ENCODE results near the gene GPR108. TPM values are rescaled to one million over a fixed set of nuclear protein-coding genes. Genes with fewer than 3 reads are reported as not detected.
"Not testable (repeated sequence)": the region's sequence is repeated elsewhere in the genome, so short reads cannot be mapped to it uniquely, and the experiment has no call there.

Gene GPR108
- total RNA-seq, 1 donor from 2014 or later, result 41.6 TPM

DNA sequence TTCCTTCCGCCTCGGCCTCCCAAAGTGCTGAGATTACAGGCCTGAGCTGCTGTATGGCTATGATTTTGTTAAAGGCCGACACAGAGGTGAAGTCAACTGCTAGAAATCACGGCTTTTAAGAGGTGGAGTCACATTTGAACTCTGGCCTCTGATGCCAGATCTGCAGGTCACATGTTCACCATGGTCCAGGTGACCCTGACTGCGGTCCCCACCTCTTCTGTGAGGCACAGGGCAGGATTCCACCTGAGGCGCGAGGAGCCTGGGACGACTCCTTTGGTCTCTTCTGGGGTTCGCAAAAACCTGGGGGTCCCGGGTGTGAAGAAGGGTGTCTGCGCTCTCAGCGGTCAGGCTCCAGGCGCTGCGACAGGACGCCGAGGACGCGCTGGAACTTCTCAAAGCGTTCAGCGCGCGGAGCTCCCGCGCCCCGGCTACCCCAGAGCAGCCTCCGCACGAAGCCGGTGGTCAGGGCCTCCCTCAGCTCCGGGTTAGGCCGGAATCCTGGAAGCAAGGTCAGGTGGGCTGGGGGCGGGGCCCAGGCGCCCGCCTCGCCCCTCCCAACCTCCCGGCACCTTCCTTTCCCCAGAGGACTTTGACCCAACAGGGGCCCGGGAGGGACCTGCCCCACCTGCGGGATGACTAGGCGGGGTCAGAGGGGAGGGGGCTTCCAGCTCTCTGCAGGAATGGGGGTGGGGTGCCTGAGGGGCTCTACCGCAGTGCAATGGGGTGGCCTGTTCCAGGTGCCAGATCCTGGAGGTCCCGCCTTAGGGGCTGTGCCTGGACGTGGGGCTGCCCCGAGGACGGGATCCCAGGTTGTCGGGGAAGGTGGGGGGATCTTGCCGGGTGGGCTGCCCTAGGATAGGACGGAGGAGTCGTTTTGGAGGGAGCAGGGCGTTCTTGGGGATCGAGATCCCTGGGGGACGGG, 15.1 kb upstream of the GPR108 start:
- no peak for DNase-seq (ENCODE audit: low read depth)
- Histone ChIP-seq H3K27me3 (ENCODE audit: insufficient read depth, low read length) (no peaks in the 10 kb centered on the region), H3K36me3 (ENCODE audit: insufficient read depth, low read length) (peaks cover 21% of the 10 kb centered on the region), H3K9me3 (ENCODE audit: insufficient read depth, low read depth, low read length) (no peaks in the 10 kb centered on the region), H3K27ac (ENCODE audit: low read depth, low read length) (no peak overlapping the region), H3K9ac (ENCODE audit: low read length) (no peak overlapping the region), H3K79me2 (ENCODE audit: insufficient read depth, low read length) (no peaks in the 10 kb centered on the region), H3K4me3 (ENCODE audit: insufficient read depth, low read depth, low read length) (no peak overlapping the region), H2AFZ (ENCODE audit: low read depth, low read length) (peak overlapping the region; percentile 67), H4K20me1 (ENCODE audit: insufficient read depth, low read length) (peaks cover 5% of the 10 kb centered on the region), H3K4me2 (ENCODE audit: low read length) (peak overlapping the region; percentile 87), H3K4me1 (ENCODE audit: insufficient read depth, low read length) (peaks cover 6% of the 10 kb centered on the region)
- no peak overlapping the region for H3K27ac Mint-ChIP-seq (ENCODE audit: unreplicated experiment)
- H3K36me3 Mint-ChIP-seq (ENCODE audit: low read depth, unreplicated experiment), result peaks cover 11% of the 10 kb centered on the region
- no peaks in the 10 kb centered on the region for H3K9me3 Mint-ChIP-seq (ENCODE audit: unreplicated experiment)
- no peak overlapping the region for H3K4me3 Mint-ChIP-seq (ENCODE audit: unreplicated experiment)
- no peak for TF ChIP-seq EZH2 (IDR thresholded peaks at IDR 0.05; ENCODE audit: insufficient read depth, low read length)
- no peak for TF ChIP-seq CTCF (IDR thresholded peaks at IDR 0.05; ENCODE audit: insufficient read depth, low read depth, low read length)
- H3K27me3 Mint-ChIP-seq (ENCODE audit: low read depth, unreplicated experiment), result no peaks in the 10 kb centered on the region
- FAIRE-seq, result no peak
- H3K4me1 Mint-ChIP-seq (ENCODE audit: low read depth, unreplicated experiment), result peaks cover 1% of the 10 kb centered on the region

GRCh38 chr19:6751189-6751588, 13.8 kb upstream of the GPR108 start:
- H3K4me1 ChIP-seq (ENCODE audit: insufficient read depth, low read length), result peaks cover 6% of the 10 kb centered on the region
- Mint-ChIP-seq H3K27me3 (ENCODE audit: low read depth, unreplicated experiment) (no peaks in the 10 kb centered on the region), H3K4me3 (ENCODE audit: unreplicated experiment) (no peak overlapping the region), H3K27ac (ENCODE audit: unreplicated experiment) (no peak overlapping the region), H3K9me3 (ENCODE audit: unreplicated experiment) (no peaks in the 10 kb centered on the region), H3K36me3 (ENCODE audit: low read depth, unreplicated experiment) (peaks cover 11% of the 10 kb centered on the region), H3K4me1 (ENCODE audit: low read depth, unreplicated experiment) (peaks cover 1% of the 10 kb centered on the region)
- FAIRE-seq, result no peak
- no peaks in the 10 kb centered on the region for H3K27me3 ChIP-seq (ENCODE audit: insufficient read depth, low read length)
- H3K9me3 ChIP-seq (ENCODE audit: insufficient read depth, low read depth, low read length), result no peaks in the 10 kb centered on the region
- H3K27ac ChIP-seq (ENCODE audit: low read depth, low read length), result no peak overlapping the region
- H4K20me1 ChIP-seq (ENCODE audit: insufficient read depth, low read length), result peaks cover 5% of the 10 kb centered on the region
- H3K9ac ChIP-seq (ENCODE audit: low read length), result no peak overlapping the region
- no peak overlapping the region for H3K4me2 ChIP-seq (ENCODE audit: low read length)
- peaks cover 28% of the 10 kb centered on the region for H3K36me3 ChIP-seq (ENCODE audit: insufficient read depth, low read length)
- TF ChIP-seq CTCF (IDR thresholded peaks at IDR 0.05; ENCODE audit: insufficient read depth, low read depth, low read length), result no peak
- no peak for TF ChIP-seq EZH2 (IDR thresholded peaks at IDR 0.05; ENCODE audit: insufficient read depth, low read length)
- no peak for DNase-seq (ENCODE audit: low read depth)
- no peaks in the 10 kb centered on the region for H3K79me2 ChIP-seq (ENCODE audit: insufficient read depth, low read length)
- no peak overlapping the region for H2AFZ ChIP-seq (ENCODE audit: low read depth, low read length)
- no peak overlapping the region for H3K4me3 ChIP-seq (ENCODE audit: insufficient read depth, low read depth, low read length)

- peaks cover 11% of the 10 kb centered on the region for H4K20me1 ChIP-seq (ENCODE audit: insufficient read depth, low read length)
- H3K79me2 ChIP-seq (ENCODE audit: insufficient read depth, low read length), result no peaks in the 10 kb centered on the region
- no peaks in the 10 kb centered on the region for H3K27me3 ChIP-seq (ENCODE audit: insufficient read depth, low read length)
- no peak overlapping the region for H3K27ac Mint-ChIP-seq (ENCODE audit: unreplicated experiment)
- H3K36me3 ChIP-seq (ENCODE audit: insufficient read depth, low read length), result peaks cover 30% of the 10 kb centered on the region
- no peak for FAIRE-seq
- no peak for DNase-seq (ENCODE audit: low read depth)
- peaks cover 3% of the 10 kb centered on the region for H3K9me3 Mint-ChIP-seq (ENCODE audit: unreplicated experiment)
- no peaks in the 10 kb centered on the region for H3K9me3 ChIP-seq (ENCODE audit: insufficient read depth, low read depth, low read length)
- H3K4me2 ChIP-seq (ENCODE audit: low read length), result no peak overlapping the region
- H3K4me3 Mint-ChIP-seq (ENCODE audit: unreplicated experiment), result no peak overlapping the region
- no peak overlapping the region for H3K4me3 ChIP-seq (ENCODE audit: insufficient read depth, low read depth, low read length)
- no peaks in the 10 kb centered on the region for H3K27me3 Mint-ChIP-seq (ENCODE audit: low read depth, unreplicated experiment)
- H3K9ac ChIP-seq (ENCODE audit: low read length), result no peak overlapping the region
- H3K4me1 ChIP-seq (ENCODE audit: insufficient read depth, low read length), result peaks cover 12% of the 10 kb centered on the region
- no peak overlapping the region for H3K27ac ChIP-seq (ENCODE audit: low read depth, low read length)
- TF ChIP-seq CTCF (IDR thresholded peaks at IDR 0.05; ENCODE audit: insufficient read depth, low read depth, low read length) (no peak), EZH2 (IDR thresholded peaks at IDR 0.05; ENCODE audit: insufficient read depth, low read length) (no peak)
- H2AFZ ChIP-seq (ENCODE audit: low read depth, low read length), result no peak overlapping the region
- peaks cover 14% of the 10 kb centered on the region for H3K36me3 Mint-ChIP-seq (ENCODE audit: low read depth, unreplicated experiment)
- H3K4me1 Mint-ChIP-seq (ENCODE audit: low read depth, unreplicated experiment), result peaks cover 8% of the 10 kb centered on the region
These were observed 12.7 kb upstream of the GPR108 start for GRCh38 chr19:6750062-6750461.

DNA sequence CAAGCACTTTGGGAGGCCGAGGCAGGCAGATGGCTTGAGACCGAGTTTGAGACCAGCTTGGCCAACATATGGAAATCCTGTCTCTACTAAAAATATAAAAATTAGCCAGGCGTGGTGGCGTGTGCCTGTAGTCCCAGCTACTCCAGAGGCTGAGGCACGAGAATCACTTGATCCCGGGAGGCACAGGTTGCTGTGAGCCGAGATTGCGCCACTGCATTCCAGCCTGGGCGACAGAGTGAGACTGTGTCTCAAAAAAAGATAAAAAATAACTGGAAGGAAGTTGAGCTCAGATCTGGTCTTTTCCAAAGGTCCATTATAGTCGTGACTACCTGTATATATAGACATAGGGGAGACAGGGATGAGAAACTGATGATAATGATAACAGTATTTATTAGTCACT, 11.2 kb upstream of the GPR108 start:
- not testable (repeated sequence) for H2AFZ ChIP-seq (ENCODE audit: low read depth, low read length); H3K9me3 Mint-ChIP-seq (ENCODE audit: unreplicated experiment); H3K27me3 Mint-ChIP-seq (ENCODE audit: low read depth, unreplicated experiment); H3K79me2 ChIP-seq (ENCODE audit: insufficient read depth, low read length); H3K27ac ChIP-seq (ENCODE audit: low read depth, low read length); H3K27ac Mint-ChIP-seq (ENCODE audit: unreplicated experiment); H3K9ac ChIP-seq (ENCODE audit: low read length); H3K9me3 ChIP-seq (ENCODE audit: insufficient read depth, low read depth, low read length); FAIRE-seq; H3K4me2 ChIP-seq (ENCODE audit: low read length); H3K4me3 Mint-ChIP-seq (ENCODE audit: unreplicated experiment); H3K27me3 ChIP-seq (ENCODE audit: insufficient read depth, low read length); H3K4me3 ChIP-seq (ENCODE audit: insufficient read depth, low read depth, low read length); DNase-seq (ENCODE audit: low read depth)
- Mint-ChIP-seq H3K4me1 (ENCODE audit: low read depth, unreplicated experiment) (peaks cover 19% of the 10 kb centered on the region), H3K36me3 (ENCODE audit: low read depth, unreplicated experiment) (peaks cover 22% of the 10 kb centered on the region)
- Histone ChIP-seq H3K36me3 (ENCODE audit: insufficient read depth, low read length) (peaks cover 30% of the 10 kb centered on the region), H3K4me1 (ENCODE audit: insufficient read depth, low read length) (peaks cover 27% of the 10 kb centered on the region), H4K20me1 (ENCODE audit: insufficient read depth, low read length) (peaks cover 22% of the 10 kb centered on the region)

Measured in astrocyte (in vitro differentiated cells and primary cell).